AG10803 (cell line): ENCODE measurements around the gene AXDND1.

Experiments
- DNase-seq: peaks from one replicate; pipeline ENCODE4 v3.0.0; 2010; ENCODE audit warnings: low read depth
- H3K4me3 ChIP-seq: 2 replicates; pipeline ENCODE4 v1.5.1; 2011; ENCODE audit warnings: mild to moderate bottlenecking, low read length, control low read depth
- TF ChIP-seq, protein P1 (sequence below): conservative IDR thresholded peaks from 2 replicates; pipeline ENCODE4 v1.5.1; 2011; ENCODE audit warnings: mild to moderate bottlenecking, low read length, control low read depth, inconsistent platforms

AXDND1 gene

DNA sequence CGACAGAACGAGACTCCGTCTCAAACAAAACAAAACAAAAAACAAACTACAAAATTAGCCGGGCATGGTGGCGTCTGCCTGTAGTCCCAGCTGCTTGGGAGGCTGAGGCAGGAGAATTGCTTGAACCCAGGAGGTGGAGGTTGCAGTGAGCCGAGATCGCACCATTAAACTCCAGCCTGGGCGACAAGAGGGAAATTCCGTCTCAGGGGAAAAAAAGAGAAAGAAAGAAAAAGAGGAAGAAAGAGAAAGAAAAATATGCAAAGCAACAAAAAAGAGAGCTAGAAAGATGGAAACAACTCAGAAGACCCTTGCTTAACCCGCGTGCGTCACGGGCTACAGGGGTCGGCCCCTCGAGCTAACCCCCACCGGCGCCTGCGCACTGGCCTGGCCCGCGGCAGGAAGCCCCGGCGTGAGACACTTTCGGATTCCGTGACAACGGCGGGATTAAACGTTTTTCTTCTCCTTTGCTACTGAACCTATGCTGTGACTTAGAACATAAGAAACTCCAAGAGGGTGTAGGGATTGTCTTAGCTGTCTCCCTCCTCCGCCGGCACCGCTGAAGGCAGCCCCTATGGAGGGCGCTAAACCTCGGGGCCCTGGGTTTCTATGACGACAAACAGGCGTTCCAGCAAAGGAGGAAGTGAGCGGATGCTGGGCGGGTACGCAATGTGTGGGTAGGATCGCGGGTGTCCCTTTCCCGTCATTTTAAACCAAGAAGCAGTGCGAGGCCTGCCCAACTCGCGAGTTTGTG lies at the start of gene AXDND1:
TSS of gene AXDND1 (plus strand) at position 630 of the 751 bp plus-strand sequence. CDS start 539 bp downstream, outside the sequence.
- peak; percentile 89 for DNase-seq

DNA sequence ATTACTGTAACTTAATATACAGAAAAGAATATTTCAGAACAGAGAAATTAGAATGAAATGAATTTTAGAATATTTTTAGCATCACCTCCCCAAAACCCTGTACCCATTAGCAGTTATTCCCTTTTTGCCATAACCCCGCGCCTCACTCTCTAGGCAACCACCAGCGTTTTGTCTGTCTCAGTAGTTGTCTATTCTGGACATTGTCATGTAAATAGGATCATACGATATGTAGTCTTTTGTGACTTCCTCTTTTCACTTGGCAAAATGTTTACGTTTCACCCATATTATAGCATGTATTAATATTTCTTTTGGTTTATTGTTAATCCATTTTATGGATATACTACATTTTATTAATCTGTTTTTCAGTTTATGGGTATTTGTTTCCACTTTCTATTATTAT lies 47.3 kb upstream of the AXDND1 start:
- H3K4me3 ChIP-seq, result no peak overlapping the region
- DNase-seq, result no peak
- TF ChIP-seq, protein P1, sequence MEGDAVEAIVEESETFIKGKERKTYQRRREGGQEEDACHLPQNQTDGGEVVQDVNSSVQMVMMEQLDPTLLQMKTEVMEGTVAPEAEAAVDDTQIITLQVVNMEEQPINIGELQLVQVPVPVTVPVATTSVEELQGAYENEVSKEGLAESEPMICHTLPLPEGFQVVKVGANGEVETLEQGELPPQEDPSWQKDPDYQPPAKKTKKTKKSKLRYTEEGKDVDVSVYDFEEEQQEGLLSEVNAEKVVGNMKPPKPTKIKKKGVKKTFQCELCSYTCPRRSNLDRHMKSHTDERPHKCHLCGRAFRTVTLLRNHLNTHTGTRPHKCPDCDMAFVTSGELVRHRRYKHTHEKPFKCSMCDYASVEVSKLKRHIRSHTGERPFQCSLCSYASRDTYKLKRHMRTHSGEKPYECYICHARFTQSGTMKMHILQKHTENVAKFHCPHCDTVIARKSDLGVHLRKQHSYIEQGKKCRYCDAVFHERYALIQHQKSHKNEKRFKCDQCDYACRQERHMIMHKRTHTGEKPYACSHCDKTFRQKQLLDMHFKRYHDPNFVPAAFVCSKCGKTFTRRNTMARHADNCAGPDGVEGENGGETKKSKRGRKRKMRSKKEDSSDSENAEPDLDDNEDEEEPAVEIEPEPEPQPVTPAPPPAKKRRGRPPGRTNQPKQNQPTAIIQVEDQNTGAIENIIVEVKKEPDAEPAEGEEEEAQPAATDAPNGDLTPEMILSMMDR, result no peak

More for the DNA sequence above, at the start of gene AXDND1:
- TF ChIP-seq, protein P1, result peak; percentile 27
- H3K4me3 ChIP-seq, result peak within 1 kb of the TSS; percentile 83

- no peak for DNase-seq
- TF ChIP-seq, protein P1, result no peak
- no peak overlapping the region for H3K4me3 ChIP-seq
Observed at GRCh38 chr1:179321533-179322216, 44.1 kb upstream of the AXDND1 start.

GRCh38 chr1:179322557-179322956 lies 43.2 kb upstream of the AXDND1 start:
- no peak for DNase-seq
- TF ChIP-seq, protein P1, result no peak
- H3K4me3 ChIP-seq, result no peak overlapping the region

- no peak for DNase-seq
- H3K4me3 ChIP-seq, result no peak overlapping the region
- TF ChIP-seq, protein P1, result no peak
Observed at GRCh38 chr1:179323436-179323835, 42.3 kb upstream of the AXDND1 start.

GRCh38 chr1:179325836-179326235 lies 39.9 kb upstream of the AXDND1 start:
- H3K4me3 ChIP-seq, result no peak overlapping the region
- DNase-seq, result no peak
- TF ChIP-seq, protein P1, result no peak

DNA sequence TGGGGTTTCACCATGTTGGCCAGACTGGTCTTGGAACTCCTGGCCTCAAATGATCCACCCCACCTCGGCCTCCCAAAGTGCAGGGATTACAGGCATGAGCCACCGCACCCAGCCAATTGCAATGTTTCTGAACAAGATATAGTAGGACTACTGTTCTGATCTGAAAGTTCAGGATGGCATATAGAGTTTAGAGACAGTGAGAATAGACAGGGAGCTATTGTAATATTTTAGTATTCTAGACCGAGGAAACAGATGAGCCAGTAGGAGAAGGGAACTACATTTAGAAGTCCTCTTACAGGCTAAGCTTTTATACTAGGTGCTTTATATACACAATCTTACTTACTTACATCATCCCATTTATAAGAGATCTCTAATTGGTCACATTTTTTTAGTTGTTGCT lies 39.0 kb upstream of the AXDND1 start:
- TF ChIP-seq, protein P1, result no peak
- DNase-seq, result no peak
- no peak overlapping the region for H3K4me3 ChIP-seq
